Measurements from ENCODE around the gene GRAMD1B.

GRAMD1B gene

DNA sequence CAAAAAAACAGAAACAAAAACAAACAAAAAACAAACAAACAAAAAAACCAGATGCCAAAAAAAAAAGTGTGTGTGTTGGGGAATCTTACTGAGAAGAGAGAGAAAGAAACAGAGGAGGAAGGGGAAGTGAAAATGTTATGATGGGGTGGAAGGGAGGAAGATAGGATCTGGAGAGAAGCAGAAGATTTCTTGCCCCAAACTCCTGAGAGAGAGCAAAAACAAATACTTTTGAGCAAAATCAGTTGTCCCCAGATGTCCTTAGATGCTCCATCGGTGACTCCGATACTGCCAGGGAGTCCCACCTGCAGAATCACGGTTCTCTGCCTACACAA is 19.9 kb upstream of the GRAMD1B start:
- TF ChIP-seq, protein P1, sequence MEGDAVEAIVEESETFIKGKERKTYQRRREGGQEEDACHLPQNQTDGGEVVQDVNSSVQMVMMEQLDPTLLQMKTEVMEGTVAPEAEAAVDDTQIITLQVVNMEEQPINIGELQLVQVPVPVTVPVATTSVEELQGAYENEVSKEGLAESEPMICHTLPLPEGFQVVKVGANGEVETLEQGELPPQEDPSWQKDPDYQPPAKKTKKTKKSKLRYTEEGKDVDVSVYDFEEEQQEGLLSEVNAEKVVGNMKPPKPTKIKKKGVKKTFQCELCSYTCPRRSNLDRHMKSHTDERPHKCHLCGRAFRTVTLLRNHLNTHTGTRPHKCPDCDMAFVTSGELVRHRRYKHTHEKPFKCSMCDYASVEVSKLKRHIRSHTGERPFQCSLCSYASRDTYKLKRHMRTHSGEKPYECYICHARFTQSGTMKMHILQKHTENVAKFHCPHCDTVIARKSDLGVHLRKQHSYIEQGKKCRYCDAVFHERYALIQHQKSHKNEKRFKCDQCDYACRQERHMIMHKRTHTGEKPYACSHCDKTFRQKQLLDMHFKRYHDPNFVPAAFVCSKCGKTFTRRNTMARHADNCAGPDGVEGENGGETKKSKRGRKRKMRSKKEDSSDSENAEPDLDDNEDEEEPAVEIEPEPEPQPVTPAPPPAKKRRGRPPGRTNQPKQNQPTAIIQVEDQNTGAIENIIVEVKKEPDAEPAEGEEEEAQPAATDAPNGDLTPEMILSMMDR (IDR thresholded peaks at IDR 0.05; ENCODE audit: low read depth, low read length), result no peak
- no peak overlapping the region for H3K4me3 ChIP-seq (ENCODE audit: low read depth, low read length)

DNA sequence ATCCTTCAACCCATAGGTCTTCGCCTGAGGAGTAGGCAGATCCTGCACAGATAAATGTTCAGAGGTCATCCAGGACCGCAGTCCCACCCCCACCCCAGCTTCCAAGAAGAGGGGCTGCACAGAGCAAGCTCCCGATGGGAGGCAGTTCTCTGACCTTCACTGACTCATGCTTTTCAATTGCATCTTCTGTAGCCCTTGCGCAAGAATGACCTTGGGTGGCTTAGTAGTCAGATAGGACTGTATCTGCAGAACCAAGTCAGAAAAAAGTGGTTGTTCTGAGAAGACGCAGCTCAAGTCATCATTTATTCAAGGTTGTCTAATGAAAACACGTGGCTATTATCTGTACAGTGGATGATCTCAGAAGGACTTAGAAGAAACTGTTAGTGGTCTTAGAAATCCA is 16.4 kb upstream of the GRAMD1B start:
- H3K4me3 ChIP-seq (ENCODE audit: low read depth, low read length), result no peak overlapping the region
- TF ChIP-seq, protein P1 (IDR thresholded peaks at IDR 0.05; ENCODE audit: low read depth, low read length), result no peak

DNA sequence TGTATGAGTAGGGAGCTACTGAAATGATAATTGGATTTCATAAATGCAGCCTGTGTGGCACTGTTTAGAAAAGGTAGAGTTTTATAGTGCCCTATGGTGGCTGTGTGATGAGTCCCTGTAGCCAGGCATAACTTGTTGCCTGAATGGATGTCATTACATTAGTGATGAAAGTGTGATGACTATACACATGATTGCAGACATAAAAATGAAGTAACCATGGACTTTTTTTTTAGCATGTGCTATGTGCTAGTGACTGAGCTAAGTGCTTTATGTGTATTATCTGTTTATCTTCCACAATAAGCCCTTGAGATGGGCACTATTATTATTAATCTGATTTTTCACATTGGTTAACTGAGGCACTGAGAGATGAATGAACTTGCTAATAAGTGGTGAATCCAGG is 13.5 kb upstream of the GRAMD1B start:
- TF ChIP-seq, protein P1 (IDR thresholded peaks at IDR 0.05; ENCODE audit: low read depth, low read length), result no peak
- no peak overlapping the region for H3K4me3 ChIP-seq (ENCODE audit: low read depth, low read length)

DNA sequence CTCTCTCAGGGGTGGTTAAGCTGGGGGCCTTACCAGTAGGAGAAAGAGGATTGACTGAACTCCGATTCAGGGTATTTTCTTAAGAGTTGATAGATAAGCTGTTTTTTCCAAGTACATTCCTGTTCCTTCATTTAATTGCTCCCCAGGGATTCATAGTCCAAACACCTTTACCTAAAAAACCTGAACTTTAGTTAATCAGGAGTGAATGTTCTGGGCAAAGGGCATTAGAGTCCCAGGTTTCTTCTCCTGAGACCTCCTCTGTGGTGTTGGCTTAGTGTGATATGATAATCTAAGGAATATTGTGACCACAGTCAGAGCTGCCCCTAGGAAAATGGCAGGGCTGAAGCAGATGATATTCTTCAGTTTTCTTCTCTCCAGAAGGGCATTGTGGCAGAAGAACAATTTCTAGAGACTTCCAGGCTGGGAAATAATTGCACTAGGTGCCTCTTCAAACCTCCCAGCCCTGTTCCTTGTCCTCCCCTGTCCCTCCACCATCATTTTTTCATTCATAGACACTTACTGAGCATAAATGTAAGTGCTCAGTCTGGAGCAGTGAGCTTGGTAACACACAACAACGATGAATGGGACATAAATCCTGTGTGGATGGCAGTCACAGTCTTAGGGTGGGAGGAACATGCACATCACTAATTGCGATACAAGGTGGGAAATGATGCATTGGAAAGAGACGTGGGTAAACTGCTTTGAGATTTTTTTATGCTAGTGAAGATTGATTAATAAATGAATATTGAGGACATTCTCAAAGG is 11.5 kb upstream of the GRAMD1B start:
- TF ChIP-seq, protein P1 (IDR thresholded peaks at IDR 0.05; ENCODE audit: low read depth, low read length), result no peak
- no peak overlapping the region for H3K4me3 ChIP-seq (ENCODE audit: low read depth, low read length)

DNA sequence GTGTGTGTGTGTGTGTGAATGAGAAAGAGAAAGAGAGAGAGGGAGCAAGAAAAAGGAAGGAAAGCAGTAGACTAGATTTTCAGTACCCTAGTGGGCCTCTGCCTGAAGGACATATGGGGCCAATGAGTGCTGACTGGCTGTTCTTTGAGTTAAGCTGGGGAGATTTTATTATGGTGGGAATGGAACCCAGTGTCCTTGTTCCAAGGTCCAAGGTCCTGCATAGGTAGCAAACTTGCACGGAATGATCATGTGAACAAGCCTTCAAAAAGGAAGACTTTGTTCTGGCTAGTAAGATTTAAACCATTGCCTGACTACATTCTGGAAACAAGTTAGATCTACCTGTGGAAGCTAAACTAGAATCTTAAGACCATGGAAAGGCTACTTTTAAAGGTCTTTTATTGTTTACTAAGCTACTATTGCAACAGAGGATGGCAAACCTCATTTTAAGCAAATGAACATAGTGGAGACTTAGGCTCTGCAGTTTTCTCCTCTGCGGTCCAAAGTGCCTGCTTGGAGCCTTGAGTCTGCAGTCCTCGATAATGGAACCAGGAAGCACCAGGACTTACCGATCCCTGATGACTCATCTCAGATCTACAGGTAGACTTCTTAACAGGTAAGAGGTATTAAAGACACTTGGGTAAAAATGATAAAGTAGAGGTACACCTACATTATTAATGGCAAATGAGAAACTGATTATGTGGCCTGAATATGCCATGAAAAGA is 10.2 kb upstream of the GRAMD1B start:
- TF ChIP-seq, protein P1 (IDR thresholded peaks at IDR 0.05; ENCODE audit: low read depth, low read length), result no peak
- H3K4me3 ChIP-seq (ENCODE audit: low read depth, low read length), result no peak overlapping the region

DNA sequence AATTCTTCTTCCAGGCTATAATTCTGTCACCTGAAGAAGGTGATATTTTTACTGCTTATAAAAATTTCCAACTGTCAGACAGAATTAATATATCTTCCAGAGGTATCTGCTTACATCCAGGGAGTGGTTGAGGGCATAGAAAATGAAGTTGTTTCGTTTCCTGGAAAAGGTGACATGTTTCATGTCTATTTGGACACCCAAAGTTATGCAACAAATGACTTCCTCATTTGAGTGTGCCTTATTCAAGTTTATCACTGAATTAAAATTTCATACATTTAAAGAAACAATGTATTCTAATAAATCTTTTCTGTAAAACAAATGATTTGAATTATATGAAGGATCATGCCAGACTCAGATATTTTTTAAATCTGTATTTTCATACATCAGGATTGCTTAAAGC is 8.5 kb upstream of the GRAMD1B start:
- TF ChIP-seq, protein P1 (IDR thresholded peaks at IDR 0.05; ENCODE audit: low read depth, low read length), result no peak
- H3K4me3 ChIP-seq (ENCODE audit: low read depth, low read length), result no peak overlapping the region

DNA sequence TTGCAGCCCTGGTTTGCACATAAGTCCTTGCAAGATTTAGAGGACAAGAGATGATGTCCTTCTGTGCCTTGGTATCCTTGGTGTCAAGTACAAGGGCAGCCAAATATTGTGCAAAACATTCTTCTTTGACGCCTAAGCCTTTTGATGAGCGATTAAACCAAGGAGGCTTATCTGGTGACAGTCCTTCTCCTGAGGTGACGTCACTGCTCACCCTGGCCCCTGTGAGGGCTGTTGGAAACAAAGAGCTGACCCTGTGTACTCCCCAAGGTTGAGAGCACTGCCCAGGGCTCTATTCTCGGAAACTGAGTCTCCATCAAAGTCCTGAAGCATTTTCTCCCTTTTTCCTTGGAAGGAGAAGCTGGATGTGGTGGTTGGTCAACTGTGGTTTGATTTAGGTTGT is 4.7 kb upstream of the GRAMD1B start:
- TF ChIP-seq, protein P1 (IDR thresholded peaks at IDR 0.05; ENCODE audit: low read depth, low read length), result no peak
- H3K4me3 ChIP-seq (ENCODE audit: low read depth, low read length), result no peak overlapping the region

Data from WI38 (cell line).